NCI-H524 treated with DMSO at 0.1 percent for 48 hours (cell line): ENCODE measurements around the gene FABP7.

Experiments
- DNase-seq: peaks from one replicate; lab custom pipeline; 2025; lab: John Stamatoyannopoulos, UW

FABP7 gene

DNA sequence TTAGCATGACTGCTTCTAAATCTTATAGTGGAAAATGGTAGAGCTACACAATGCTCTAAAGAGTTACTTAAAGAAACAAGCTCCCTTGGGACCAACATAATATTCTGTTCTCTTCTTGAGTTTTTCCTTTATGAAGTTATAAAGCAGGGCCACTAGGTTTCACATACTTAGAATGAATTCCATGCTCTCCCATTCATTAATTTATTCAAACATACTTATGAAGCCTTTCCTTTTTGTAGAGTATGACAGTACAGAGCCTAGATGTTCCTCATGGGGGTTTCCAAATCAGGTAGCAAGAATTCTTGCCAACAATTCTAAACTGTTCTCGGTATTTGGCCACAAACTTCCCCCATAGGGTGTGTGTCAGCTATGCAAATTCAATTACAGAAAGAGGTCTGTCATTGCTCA, 20.6 kb upstream of the FABP7 start:
- no peak for DNase-seq

DNA sequence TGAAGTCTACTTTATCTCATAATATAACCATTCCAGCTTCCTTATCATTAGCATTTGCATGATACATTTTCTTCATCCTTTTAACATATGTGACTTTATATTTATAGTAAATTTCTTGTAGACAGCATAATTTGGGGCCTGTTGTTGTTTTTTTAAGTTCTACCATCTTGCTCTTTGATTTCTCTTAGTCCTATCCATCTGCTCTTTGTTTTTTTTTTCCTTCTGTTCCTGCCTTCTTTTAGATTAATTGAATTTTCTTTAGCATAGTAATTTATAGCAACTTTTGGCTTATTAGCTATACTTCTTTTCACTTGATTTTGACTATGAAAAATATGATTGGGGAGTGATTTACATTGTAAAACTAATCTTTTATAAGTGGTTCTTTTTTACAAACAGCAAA, 19.2 kb upstream of the FABP7 start:
- no peak for DNase-seq

GRCh38 chr6:122766256-122766655, 13.3 kb upstream of the FABP7 start:
- no peak for DNase-seq

DNA sequence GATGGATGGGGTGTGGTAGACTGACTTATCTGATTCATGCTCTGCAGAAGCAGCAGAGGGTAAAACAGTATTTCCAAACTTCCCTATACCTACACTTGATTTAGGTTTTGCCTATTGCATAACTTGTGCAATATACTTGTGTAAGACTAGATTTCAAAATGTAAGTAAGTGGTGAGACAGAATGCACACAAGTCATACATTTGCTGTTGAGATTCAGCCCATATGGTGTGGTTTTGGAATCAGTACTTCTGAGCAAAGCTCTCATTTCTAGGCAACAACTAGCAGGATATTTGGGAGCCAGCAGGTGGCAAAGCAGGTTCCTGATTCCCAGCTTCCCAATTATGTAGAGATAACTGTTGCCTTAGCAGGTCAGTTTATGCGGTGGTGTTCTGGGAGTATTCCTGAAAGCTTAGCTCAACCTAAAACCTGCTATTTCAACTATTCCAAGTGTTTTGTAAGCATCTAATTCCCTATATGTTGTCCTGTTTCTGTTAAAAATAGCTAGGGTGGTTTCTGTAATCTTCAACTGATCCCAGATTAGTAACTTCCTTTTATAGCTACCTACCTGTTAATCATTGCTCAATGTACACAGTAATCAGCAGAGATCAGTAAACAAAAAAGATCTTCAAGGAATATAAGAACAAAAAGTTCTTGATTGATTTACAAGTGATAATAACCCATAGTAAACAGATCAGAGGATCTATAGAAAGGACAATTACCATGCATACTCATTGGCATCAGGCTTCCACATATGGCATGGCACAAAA, 8.5 kb upstream of the FABP7 start:
- DNase-seq: peak; percentile 52

DNA sequence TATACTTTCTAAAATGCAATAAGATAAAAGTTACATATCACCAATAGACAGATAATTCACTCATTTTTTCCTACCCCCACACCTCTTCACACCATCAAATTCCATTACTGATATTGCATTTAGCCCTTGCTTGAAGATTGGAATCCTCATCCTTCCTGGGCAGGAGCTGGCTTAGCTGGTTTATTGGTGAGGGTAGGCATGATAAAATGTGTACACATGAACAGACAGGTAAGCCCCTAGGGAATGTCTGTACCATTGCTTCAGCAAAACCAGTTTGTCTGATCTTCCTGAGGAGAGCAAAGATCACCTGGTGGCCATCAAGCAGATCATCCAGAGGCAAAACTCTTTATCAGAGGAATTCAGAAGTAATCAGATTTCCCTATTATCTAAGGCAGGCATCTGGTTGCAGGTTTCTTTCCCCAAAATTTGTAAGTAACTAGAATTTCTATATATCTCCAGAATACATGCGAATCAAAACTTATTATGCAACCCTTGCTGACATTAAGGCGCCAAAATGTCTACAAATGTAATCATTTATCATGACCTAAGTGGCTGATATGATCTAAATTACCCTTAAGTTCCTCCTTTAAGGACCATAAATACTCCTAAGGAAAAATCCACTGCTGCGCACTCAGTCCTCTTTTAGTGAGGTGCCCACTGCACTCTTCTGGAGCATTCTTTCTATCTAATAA, 6.6 kb upstream of the FABP7 start:
- no peak for DNase-seq

DNA sequence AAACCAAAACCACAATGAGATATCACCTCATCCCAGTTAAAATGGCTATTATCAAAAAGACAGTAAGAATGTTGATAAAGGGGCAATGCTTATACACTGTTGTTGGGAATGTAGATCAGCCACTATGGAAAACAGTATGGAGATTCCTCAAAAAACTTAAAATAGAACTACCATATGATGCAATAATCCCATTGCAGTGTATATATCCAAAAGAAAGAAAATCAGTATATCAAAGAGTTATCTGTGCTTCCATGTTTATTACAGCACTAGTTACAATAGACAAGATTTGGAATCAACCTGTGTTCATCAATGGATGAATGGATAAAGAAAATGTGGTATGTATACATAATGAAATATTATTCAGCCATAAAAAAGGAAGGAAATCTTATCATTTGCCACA, 3.5 kb upstream of the FABP7 start:
- DNase-seq: no peak

DNA sequence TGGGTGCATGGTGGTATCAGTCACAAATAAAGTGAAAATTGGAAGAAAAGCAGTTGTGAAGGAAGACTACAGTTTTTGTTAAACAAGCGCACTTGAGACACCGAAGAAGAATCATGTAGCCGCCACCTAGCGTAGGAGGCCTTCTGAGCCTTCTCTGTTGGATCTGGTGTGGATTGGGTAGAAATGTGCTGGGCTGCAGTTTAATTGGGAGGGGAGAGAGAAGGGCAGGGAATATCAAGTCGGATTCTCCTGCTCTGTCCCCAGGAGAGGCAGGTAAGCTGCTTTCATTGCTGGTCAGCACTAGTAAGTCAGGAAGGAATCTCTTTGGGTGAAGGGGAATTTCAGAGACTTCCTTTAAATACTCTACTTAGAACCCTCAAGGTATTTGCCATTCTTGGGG, 1.2 kb upstream of the FABP7 start:
- DNase-seq: no peak

DNA sequence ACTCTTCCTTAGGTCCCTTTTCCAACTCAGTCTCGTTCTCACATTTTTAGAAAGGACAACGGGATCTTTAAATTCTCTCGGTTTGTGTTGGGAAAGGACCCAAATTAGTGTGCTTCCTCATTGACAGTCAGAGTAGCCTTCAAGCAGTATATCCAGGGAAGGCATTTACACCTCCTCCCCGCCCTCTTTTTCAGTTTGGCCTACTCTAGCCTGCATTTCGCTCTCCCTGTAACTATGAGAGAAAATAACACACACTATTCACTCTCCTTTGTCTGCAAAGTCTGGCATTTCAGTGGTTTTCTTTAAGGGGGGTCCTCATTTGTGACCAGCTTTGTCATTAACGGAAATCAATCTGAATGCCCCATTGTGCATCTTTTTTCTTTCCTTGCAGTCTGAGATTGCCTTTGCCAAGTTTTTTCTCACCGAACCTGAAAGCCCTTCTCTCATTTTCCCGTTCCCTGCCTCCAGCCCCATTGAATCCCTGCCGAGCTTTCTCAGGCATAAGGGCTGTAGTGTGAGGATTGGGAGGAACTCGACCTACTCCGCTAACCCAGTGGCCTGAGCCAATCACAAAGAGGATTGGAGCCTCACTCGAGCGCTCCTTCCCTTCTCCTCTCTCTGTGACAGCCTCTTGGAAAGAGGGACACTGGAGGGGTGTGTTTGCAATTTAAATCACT, 393 bp upstream of the FABP7 start:
- no peak for DNase-seq

DNA sequence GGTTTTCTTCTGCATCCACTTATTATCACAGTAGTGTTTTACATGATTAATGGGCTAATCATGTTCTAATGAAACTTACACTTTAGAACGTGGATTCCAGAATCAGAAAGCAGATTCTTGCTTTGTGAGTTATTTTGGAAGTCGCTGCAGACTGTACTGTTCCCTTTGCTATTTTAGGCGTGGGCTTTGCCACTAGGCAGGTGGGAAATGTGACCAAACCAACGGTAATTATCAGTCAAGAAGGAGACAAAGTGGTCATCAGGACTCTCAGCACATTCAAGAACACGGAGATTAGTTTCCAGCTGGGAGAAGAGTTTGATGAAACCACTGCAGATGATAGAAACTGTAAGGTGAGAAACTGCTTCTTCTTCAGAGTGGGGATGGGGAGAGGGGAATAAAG, 598 bp downstream of the FABP7 start:
- no peak for DNase-seq

- DNase-seq: no peak
Observed at GRCh38 chr6:122781716-122782115, 2.2 kb downstream of the FABP7 start.

GRCh38 chr6:122783401-122783800, 3.9 kb downstream of the FABP7 start:
- no peak for DNase-seq

DNA sequence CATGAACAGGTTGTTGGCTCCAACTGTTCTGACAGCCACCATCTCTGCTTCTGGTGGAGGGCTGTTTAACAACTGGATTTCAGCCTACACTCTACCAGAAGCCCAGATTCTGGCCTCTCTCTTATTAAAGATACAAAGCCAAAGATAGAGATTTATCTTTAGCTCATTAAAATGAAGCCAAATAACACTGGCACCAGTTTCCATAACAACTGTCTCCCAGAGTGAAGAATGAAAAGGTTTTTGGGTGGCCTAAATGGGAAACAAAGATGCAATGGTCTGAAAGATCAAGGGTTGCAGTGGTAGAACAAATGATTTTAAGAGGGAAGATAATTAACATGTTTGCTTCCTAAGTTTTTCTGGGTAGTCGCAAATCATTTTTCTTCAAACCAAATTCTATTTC, 6.4 kb downstream of the FABP7 start:
- no peak for DNase-seq

DNA sequence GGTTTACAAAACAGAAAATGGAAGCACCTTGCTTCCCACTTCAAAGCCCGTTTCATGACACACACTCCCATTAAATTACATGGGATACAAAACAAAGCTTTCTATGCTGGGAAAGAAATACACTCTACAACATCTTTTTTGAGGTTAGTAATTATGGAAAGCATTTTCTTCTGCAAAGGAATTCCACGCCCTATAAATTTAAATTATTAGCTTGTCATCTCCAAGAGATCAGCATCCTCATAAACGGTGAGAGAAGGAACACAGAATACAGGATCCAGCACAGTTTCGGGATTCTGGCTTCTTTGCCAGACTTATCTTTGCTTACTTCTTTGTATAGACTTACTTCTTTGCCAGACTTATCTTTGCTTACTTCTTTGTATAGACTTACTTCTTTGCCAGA, 8.2 kb downstream of the FABP7 start:
- DNase-seq: no peak

GRCh38 chr6:122788208-122788607, 8.7 kb downstream of the FABP7 start:
- no peak for DNase-seq

GRCh38 chr6:122788663-122789181, 9.2 kb downstream of the FABP7 start:
- peak; percentile 54 for DNase-seq

DNA sequence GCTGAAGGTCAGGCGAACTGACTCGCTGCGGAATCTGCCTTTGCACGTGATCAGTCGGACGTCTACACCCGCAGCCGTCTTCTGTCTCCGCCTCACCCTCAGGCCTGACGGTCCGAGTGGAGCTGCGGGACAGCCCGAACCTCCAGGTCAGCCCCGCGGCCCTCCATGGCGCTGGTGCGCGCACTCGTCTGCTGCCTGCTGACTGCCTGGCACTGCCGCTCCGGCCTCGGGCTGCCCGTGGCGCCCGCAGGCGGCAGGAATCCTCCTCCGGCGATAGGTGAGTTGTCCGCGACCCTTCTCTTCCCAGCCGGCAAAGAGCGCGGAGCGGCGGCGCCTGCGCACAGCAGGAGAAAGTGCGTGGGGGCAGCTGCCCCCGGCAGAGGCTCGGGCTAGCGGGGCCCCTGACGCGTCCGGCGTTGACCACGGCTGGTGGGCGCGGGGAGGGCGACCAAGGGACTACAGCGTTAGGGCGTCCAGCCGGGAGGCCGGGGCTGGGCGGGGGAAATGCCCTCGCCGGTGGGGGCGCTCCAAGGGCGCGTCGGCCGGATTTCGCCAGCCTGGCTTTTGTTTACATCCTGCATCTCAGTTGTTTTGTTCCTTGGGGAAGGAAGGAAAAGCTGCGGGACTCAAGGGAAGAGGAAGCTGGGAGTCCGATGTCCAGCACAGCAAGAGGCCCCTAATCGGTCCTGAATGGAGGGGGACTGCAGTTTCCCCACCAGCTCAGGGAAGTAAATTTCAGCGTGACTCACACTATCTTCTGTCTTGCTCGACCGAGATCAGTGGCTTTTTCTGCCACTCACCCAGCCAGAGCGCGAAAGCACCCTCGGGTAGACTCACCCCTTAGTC, 9.9 kb downstream of the FABP7 start, which contains the start of gene SMPDL3A:
Gene SMPDL3A, plus strand, starts transcription at position 77 of the 846 bp plus-strand sequence. Its CDS starts 89 bp downstream, at position 166.
- DNase-seq: peak; percentile 54

GRCh38 chr6:122790028-122790422, 10.5 kb downstream of the FABP7 start:
- DNase-seq: no peak

DNA sequence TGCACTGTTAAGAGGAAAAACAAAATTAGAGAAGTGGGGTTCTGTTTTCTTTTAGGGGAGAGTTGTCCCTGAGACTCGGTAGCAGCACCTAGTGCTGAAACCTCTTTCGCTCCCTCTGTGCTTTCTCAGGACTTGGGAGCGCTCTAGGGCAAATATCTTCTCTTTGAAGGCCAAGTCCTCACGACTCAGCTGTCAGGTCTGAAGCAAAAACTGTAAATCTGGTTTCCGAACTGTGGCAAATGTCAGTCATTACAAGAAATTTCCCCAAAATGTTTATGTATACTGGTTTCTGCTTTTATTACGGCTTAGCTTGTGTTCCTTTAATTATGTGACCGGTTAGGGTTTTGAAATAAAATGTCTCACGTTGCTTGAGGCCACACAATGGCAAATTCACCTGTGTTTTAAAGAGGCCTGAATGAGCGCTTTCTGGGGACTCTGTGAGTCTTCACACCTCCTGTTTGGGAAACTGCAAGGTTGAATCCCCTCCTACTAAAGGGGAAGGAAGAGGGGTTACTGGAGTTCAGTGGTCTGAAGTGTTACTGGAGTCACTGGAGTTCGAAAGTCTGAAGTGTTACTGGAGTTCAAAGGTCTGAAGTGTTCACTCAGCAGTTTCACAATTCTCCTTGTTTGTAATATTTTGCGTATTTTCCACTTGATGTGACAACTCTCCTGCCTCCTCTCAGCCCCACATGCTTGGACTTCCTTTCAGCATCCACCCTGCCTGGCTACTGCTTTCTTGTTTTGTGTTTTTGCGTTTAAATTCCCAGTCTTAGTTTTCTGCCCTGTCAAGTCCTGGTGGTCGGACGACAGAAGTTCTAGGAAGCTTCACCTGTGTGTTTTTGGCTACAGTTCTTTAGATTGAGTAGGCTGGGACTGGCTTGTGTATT, 11.2 kb downstream of the FABP7 start:
- no peak for DNase-seq

DNA sequence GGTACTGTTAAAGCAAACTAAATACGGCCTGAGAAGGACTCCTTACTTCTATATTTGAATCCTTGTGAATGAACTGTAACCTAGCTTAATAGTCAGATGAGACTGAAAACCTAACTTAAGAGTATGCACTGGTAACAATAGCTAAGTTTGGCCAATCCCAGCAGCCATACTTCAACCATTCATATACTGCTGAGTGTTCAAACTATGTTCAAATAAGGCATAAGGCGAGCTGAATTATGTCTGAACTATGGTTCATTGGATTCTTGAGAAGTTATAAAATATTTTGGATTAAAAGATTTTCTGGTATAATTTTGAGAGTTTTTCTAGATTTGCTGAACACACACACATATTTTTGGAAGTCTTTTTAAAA, 11.8 kb downstream of the FABP7 start:
- DNase-seq: no peak

DNA sequence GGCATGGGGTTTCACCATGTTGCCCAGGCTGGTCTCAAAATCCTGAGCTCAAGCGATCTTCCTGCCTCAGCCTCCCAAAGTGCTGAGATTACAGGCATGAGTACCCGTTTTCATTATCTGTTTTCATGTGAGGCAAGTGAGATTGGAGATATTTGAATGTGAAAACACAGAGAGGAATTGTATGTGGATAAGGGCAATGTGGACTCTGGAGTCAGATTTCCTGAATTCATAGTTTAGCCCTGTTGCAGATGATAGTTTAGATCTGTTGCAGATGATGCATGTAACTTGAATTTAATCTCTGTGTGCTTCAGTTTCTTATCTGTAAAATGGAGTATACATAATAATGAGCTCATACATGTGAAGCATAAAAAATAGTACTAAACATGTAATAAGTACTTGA, 13.2 kb downstream of the FABP7 start:
- DNase-seq: no peak

GRCh38 chr6:122797537-122797936, 18.0 kb downstream of the FABP7 start:
- DNase-seq: no peak
